BLaER1 (cell line): ENCODE results near the gene SND1.

ENCODE experiments used
- H3K27ac ChIP-seq: shearing (Covaris generic); formaldehyde crosslinking; 2 replicates; pipeline ENCODE4 v1.8.1; 2022
- H3K27me3 ChIP-seq: shearing (Covaris generic); formaldehyde crosslinking; 2 replicates; pipeline ENCODE4 v1.8.1; 2022
- H3K36me3 ChIP-seq: shearing (Covaris generic); formaldehyde crosslinking; 2 replicates; pipeline ENCODE4 v1.8.1; 2022
- H3K4me1 ChIP-seq: shearing (Covaris generic); formaldehyde crosslinking; 2 replicates; pipeline ENCODE4 v1.8.1; 2022
- H3K4me2 ChIP-seq: shearing (Covaris generic); formaldehyde crosslinking; 2 replicates; pipeline ENCODE4 v1.8.1; 2022
- H3K4me3 ChIP-seq: shearing (Covaris generic); formaldehyde crosslinking; 2 replicates; pipeline ENCODE4 v1.8.1; 2022
- H3K9ac ChIP-seq: shearing (Covaris generic); formaldehyde crosslinking; 2 replicates; pipeline ENCODE4 v1.8.1; 2022
- H3K9me3 ChIP-seq: shearing (Covaris generic); formaldehyde crosslinking; 2 replicates; pipeline ENCODE4 v1.8.1; 2022
- H4K20me1 ChIP-seq: shearing (Covaris generic); formaldehyde crosslinking; 2 replicates; pipeline ENCODE4 v1.8.1; 2022
- Cebpa-rat ChIP-seq: shearing (Covaris generic); IDR thresholded peaks from 2 replicates; pipeline ENCODE4 v1.8.1; 2022

SND1 gene

DNA sequence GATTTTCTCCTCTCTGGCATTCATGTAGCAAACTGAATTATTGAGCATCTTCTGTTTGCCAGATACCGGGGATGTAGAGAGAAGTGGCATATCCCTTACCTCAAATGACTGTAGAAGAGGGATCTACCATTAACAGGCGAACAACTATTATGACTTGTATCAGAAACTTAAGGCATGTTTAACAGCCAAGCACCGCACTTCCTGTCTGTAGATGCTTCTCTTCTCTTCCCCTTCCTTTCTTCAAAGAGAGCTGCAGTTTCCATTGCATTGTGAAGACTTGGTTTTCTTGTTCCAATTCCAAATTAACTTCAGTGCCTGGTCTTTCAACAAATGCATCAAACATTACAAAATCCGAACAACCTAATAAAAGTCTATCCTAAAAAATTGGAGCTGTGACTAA lies 330.0 kb downstream of the SND1 start:
- H3K36me3 ChIP-seq, result peaks cover 57% of the 10 kb centered on the region
- 0 out of 2 replicates have a peak, but pooled peaks cover 7% of the 10 kb centered on the region for H3K4me1 ChIP-seq
- H3K9me3 ChIP-seq, result peaks cover 29% of the 10 kb centered on the region
- no peak for TF ChIP-seq Cebpa-rat
- no peak overlapping the region for H3K27ac ChIP-seq
- H3K9ac ChIP-seq, result no peak overlapping the region
- H3K27me3 ChIP-seq, result no peaks in the 10 kb centered on the region
- H4K20me1 ChIP-seq, result no peaks in the 10 kb centered on the region
- H3K4me2 ChIP-seq, result no peak overlapping the region
- H3K4me3 ChIP-seq, result no peak overlapping the region

DNA sequence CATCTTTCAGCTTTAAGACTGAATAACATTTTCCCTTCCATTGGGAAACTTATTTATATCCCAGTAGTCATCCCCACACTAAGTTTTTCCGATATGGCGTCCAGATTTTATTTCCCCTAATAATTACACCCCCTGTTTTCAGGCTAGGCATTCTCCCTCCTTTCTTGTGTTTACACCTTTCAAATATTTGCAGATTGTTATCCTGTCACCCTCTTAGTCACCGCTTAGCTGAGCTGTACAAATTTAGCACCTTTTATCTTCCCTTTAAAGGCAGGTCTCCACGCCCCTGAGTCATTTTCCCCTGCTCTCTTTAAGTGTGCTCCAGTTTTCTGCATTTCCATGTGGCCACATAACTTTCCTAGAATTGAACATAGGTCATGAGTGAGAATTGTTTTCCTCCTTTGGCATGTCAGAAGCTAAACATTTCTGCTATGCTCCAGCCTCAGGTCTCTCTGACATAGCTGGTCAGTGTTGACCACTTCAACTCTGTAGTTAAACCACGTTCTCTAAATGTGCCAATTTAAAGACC lies 331.9 kb downstream of the SND1 start:
- no peak overlapping the region for H3K27ac ChIP-seq
- H3K9ac ChIP-seq, result no peak overlapping the region
- H3K4me1 ChIP-seq, result peaks cover 14% of the 10 kb centered on the region; the same call in 1 of the 2 replicates
- H3K27me3 ChIP-seq, result no peaks in the 10 kb centered on the region
- peaks cover 49% of the 10 kb centered on the region for H3K36me3 ChIP-seq
- no peaks in the 10 kb centered on the region for H4K20me1 ChIP-seq
- peaks cover 10% of the 10 kb centered on the region for H3K9me3 ChIP-seq
- H3K4me3 ChIP-seq, result no peak overlapping the region
- TF ChIP-seq Cebpa-rat, result no peak
- H3K4me2 ChIP-seq, result no peak overlapping the region

DNA sequence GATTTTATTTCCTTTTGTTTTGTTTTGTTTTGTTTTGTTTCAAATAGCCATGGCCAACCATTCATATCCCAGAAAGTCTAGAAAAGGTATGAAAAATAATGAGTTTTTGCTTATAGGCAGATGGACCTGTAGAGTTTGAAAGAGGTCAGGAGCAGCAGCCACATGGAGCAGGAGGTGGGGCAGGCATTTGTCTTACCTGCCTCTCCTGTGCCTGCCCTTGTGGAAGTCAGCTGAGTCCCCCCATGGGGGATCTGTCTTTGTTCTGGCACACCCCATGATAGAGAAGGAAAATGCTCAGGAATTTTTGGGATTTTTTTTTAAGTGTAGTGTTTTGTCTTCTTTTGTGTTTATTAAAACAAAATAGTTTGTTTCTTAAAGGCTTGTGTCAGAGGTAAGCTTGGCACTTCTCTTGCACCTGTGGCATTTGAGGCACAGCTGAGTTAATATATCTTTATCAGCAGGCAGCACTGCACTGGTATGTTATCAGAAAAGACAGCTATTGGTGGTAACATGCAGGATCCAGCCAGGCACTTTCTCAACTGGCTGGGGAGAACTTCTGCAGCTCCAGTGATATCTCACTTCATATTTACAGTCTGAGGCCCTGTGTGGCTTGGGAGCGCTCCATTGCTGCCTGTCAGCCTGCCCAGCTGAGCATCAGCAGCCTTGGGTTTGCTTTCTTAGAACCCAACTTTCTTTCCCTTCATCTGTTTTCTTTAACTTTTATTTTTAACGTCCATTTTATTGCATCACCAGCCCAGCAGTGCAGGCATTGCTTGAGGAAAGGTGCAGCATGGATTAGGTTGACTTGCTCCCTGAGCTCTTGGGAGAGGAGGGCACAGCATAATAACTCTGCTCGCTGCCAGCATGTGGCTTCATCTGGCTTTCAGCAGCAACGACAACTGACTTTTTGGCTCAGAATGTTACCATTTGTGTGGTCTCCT lies 334.9 kb downstream of the SND1 start:
- TF ChIP-seq Cebpa-rat, result no peak
- Histone ChIP-seq H3K4me3 (no peak overlapping the region), H3K27ac (no peak overlapping the region), H3K9ac (no peak overlapping the region), H3K4me2 (no peak overlapping the region), H3K4me1 (peaks cover 9% of the 10 kb centered on the region; the same call in 1 of the 2 replicates), H3K36me3 (peaks cover 56% of the 10 kb centered on the region), H3K9me3 (no peaks in the 10 kb centered on the region), H3K27me3 (no peaks in the 10 kb centered on the region), H4K20me1 (no peaks in the 10 kb centered on the region)

DNA sequence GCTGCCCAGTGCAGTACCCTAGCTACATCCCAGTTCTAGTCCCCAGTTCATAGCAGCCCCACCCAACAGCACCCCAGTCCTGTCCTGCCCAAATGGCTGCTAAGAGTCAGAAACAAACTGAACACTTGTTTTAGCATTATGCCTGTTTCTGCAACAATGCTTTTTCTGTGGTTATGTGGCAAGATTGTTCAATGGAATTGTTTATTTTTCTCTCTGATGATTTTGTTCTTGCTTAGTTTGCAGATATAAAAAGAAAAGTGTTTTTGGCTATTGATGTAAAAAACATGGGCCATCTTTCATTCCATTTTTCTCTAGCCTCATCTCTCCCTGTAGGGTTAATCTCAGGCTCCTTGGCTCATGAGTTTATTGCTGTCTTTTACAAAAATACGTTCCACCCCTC lies 336.8 kb downstream of the SND1 start:
- Histone ChIP-seq H3K4me3 (no peak overlapping the region), H3K9me3 (no peaks in the 10 kb centered on the region), H3K36me3 (peaks cover 70% of the 10 kb centered on the region), H3K27me3 (no peaks in the 10 kb centered on the region), H3K9ac (no peak overlapping the region), H4K20me1 (no peaks in the 10 kb centered on the region), H3K4me1 (peaks cover 7% of the 10 kb centered on the region; the same call in 1 of the 2 replicates), H3K4me2 (no peak overlapping the region), H3K27ac (no peak overlapping the region)
- TF ChIP-seq Cebpa-rat, result no peak

DNA sequence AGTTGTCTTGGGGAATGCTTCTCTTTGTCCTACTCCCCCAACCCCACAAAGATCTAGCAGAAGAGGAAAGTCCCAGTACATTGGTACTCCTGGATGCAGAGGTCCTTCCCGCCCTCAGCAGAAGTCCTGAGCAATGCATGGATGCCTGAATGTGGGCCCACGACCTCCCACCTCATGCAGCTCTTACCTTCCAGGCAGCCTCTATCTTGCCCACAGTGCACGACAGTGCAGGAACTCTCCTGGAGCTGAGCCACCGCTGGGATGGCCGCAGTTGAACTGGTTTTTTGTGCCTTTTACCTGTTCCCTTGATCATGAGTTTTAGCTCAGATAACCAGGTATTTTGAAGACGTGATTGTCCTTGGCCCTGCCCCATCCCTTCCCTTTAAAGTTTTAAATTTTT lies 341.3 kb downstream of the SND1 start:
- peaks cover 5% of the 10 kb centered on the region; the same call in 1 of the 2 replicates for H3K4me1 ChIP-seq
- H3K27me3 ChIP-seq, result no peaks in the 10 kb centered on the region
- peaks cover 90% of the 10 kb centered on the region for H3K36me3 ChIP-seq
- H3K9me3 ChIP-seq, result no peaks in the 10 kb centered on the region
- no peak overlapping the region for H3K9ac ChIP-seq
- no peak overlapping the region for H3K4me3 ChIP-seq
- no peak overlapping the region for H3K4me2 ChIP-seq
- no peaks in the 10 kb centered on the region for H4K20me1 ChIP-seq
- no peak overlapping the region for H3K27ac ChIP-seq
- no peak for TF ChIP-seq Cebpa-rat

DNA sequence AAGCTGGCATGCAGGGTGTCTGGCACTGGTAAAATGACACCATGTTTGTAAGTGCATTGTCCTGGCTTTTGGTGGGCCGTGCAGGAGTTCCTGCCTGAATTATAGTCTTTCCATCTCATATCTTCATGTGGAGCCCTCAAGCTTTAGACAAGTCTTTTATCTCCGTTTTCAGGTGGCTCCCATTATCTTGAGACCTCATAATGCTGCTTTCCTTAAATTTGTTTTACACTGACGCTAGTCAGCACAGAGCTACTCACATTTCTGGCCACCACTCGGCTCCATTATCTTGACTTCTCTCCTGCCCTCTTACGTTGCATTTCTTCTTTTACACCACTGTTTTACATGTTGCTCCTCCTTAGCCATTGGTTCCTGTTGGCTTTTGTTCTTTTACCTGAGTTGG lies 342.0 kb downstream of the SND1 start:
- Histone ChIP-seq H3K27me3 (no peaks in the 10 kb centered on the region), H3K9me3 (no peaks in the 10 kb centered on the region), H4K20me1 (no peaks in the 10 kb centered on the region), H3K9ac (no peak overlapping the region), H3K4me2 (no peak overlapping the region), H3K27ac (no peak overlapping the region), H3K4me3 (no peak overlapping the region), H3K4me1 (no peaks in the 10 kb centered on the region; the same call in 1 of the 2 replicates), H3K36me3 (peaks cover 92% of the 10 kb centered on the region)
- no peak for TF ChIP-seq Cebpa-rat

DNA sequence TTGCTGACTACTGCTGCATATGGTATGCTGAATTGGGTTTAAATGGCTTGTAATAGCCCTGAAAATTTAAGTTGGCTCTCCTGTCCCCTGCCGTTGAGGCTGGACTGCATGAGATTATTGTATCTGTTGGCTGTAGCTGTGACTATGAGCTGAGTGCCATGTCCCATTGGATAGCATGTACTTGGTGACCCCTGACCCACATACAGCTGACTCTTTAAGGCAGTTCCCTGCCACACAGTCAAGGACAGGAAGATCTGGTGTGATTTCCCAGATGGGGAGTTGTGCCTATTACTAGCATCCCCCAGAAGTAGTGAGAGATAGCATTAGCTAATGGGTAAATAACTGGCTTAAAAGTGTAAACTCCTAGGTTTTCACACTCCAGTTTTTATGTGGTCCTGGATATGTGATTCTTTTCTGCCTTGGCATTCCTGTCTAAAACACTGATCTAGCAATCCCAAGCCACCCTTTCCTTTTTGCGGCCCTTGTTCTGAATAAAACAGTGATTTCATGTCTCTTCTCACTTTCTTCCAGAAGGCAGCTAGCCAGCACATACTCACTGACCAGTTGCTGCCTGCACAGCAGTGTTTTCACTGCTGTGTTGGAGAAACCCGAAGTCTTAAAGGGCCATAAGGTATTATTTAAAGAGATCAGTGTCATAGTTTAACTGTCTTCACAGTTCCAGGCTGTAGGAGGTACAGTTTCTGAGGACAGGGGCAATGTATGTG lies 343.3 kb downstream of the SND1 start:
- no peaks in the 10 kb centered on the region for H3K27me3 ChIP-seq
- H4K20me1 ChIP-seq, result no peaks in the 10 kb centered on the region
- no peak overlapping the region for H3K4me2 ChIP-seq
- H3K9ac ChIP-seq, result no peak overlapping the region
- H3K27ac ChIP-seq, result no peak overlapping the region
- TF ChIP-seq Cebpa-rat, result no peak
- peaks cover 2% of the 10 kb centered on the region; the same call in 1 of the 2 replicates for H3K4me1 ChIP-seq
- no peak overlapping the region for H3K4me3 ChIP-seq
- peaks cover 94% of the 10 kb centered on the region for H3K36me3 ChIP-seq
- no peaks in the 10 kb centered on the region for H3K9me3 ChIP-seq

DNA sequence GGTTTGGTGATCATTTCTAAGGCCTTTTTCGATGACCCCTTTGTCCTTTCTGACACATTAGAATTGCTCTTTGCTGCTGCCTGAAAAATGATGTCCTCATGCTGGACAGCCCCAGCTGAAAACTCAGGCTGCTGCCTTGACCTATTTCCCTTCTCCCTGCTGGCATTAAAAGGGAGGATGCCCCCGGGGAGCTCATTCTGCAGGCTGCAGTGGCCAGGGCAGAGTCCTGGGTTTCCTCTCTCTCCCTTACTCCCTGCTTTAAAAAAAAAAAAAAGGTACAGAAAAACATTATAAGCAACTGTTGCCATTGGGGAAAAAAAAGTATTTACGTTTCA lies 343.9 kb downstream of the SND1 start:
- H3K9me3 ChIP-seq, result no peaks in the 10 kb centered on the region
- H3K4me1 ChIP-seq, result peaks cover 8% of the 10 kb centered on the region
- H3K4me3 ChIP-seq, result no peak overlapping the region
- no peaks in the 10 kb centered on the region for H3K27me3 ChIP-seq
- no peak for TF ChIP-seq Cebpa-rat
- no peak overlapping the region for H3K4me2 ChIP-seq
- no peak overlapping the region for H3K9ac ChIP-seq
- H4K20me1 ChIP-seq, result no peaks in the 10 kb centered on the region
- H3K36me3 ChIP-seq, result peaks cover 94% of the 10 kb centered on the region
- H3K27ac ChIP-seq, result no peak overlapping the region

DNA sequence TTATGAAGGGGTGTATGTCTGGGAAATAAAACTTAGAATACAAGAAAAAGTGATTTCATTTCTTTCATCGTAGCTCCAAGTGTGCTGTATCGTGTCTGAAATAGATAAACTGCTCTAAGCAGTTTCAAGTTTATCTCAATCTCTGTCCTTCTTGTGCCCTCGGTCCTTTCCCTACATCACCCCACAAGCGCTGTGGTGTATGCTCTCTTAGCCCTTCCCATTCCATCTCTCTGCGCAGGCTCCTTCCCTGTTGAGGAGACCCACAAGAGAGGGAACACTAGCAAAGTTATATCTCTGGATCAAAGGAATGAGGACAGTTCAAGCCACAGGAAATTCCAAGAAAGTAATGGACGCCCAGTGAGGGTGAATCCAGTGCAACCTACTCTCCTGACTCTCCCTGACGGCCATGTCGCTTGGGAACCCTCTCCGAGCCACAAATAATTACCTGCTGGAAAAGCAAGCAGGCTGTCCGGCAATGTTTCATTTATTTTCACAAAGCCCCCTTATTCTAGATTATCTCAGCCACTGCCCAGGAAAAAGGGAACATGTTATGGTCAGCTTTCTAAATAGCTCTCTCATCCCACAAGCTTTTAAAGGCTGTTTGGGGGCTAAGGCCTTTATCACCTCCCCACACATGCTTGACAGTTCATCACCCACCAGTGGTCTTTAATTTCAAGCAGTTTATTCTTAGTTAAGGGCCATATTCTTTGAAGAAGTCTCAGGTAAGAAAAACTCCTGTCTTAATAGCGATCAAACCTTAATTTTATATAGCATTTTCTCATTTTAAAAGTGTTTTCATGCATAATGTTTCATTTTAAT lies 344.5 kb downstream of the SND1 start:
- Histone ChIP-seq H3K27me3 (no peaks in the 10 kb centered on the region), H3K4me1 (peaks cover 10% of the 10 kb centered on the region), H3K27ac (no peak overlapping the region), H3K4me2 (no peak overlapping the region), H3K4me3 (no peak overlapping the region), H4K20me1 (no peaks in the 10 kb centered on the region), H3K9me3 (no peaks in the 10 kb centered on the region), H3K36me3 (peaks cover 94% of the 10 kb centered on the region), H3K9ac (no peak overlapping the region)
- TF ChIP-seq Cebpa-rat, result no peak
